Caco-2 (cell line): ENCODE results near the gene KNSTRN. TPM values are rescaled to one million over a fixed set of nuclear protein-coding genes. Genes with fewer than 3 reads are reported as not detected.

Experiments
- BruUV-seq: library from RNA; stranded (reverse); fragments of 400-500 nt; replicated peaks from 2 replicates; lab custom pipeline; 2021; lab: Mats Ljungman, UMichigan
- CTCF ChIA-PET: fragments of 300-600 bp; sonication (Branson Sonifier 250); formaldehyde crosslinking; loops from one replicate; lab custom pipeline; 2022; ENCODE audit warnings: antibody characterized with exemption; lab: Charles Lee
- POLR2A ChIA-PET: fragments of 300-600 bp; sonication (Branson Sonifier 250); formaldehyde crosslinking; loops from one replicate; lab custom pipeline; 2022; ENCODE audit warnings: antibody characterized with exemption; lab: Charles Lee
- DNase-seq, 2 experiments: peaks; one replicate each; pipeline versions ENCODE4 v3.0.0 to v3.0.0-alpha.2; 2020 to 2022
- H3K27me3 ChIP-seq: replicated peaks from 2 replicates; pipeline ENCODE4 v1.6.0; 2011; ENCODE audit warnings: low read length; ENCODE audit not compliant: control insufficient read depth, insufficient read depth
- H3K36me3 ChIP-seq: 2 replicates; pipeline ENCODE4 v1.5.1; 2011; ENCODE audit warnings: low read length; ENCODE audit not compliant: control insufficient read depth, insufficient read depth
- H3K4me1 ChIP-seq: fragments of 250-450 bp; sonication (Bioruptor Pico); 2 replicates; pipeline ENCODE4 v1.5.1; 2020; ENCODE audit warnings: mild to moderate bottlenecking
- H3K4me3 ChIP-seq: 2 replicates; pipeline ENCODE4 v1.5.1; 2011; ENCODE audit warnings: low read depth, mild to moderate bottlenecking, control low read depth, low read length
- H3K9me3 ChIP-seq: fragments of 250-450 bp; sonication (Bioruptor Pico); 2 replicates; pipeline ENCODE4 v1.5.1; 2020; ENCODE audit warnings: mild to moderate bottlenecking, moderate library complexity
- H3K27ac Mint-ChIP-seq: one replicate; pipeline ENCODE4 v1.8.0; 2022; ENCODE audit warnings: mixed read lengths; ENCODE audit not compliant: unreplicated experiment
- H3K27me3 Mint-ChIP-seq: one replicate; pipeline ENCODE4 v1.8.0; 2022; ENCODE audit warnings: mixed read lengths; ENCODE audit not compliant: insufficient read depth, unreplicated experiment
- H3K36me3 Mint-ChIP-seq: one replicate; pipeline ENCODE4 v1.8.0; 2022; ENCODE audit warnings: mild to moderate bottlenecking, mixed read lengths; ENCODE audit not compliant: insufficient read depth, unreplicated experiment
- H3K4me1 Mint-ChIP-seq: one replicate; pipeline ENCODE4 v1.8.0; 2022; ENCODE audit warnings: low read depth, mixed read lengths; ENCODE audit not compliant: unreplicated experiment
- H3K4me3 Mint-ChIP-seq: one replicate; pipeline ENCODE4 v1.8.0; 2022; ENCODE audit warnings: mild to moderate bottlenecking, moderate library complexity, mixed read lengths; ENCODE audit not compliant: unreplicated experiment
- H3K9me3 Mint-ChIP-seq: one replicate; pipeline ENCODE4 v1.8.0; 2022; ENCODE audit warnings: mixed read lengths; ENCODE audit not compliant: unreplicated experiment
- intact Hi-C: fragments of 100-400 bp; cut with micrococcal nuclease; formaldehyde crosslinking; loops from one replicate; pipeline ENCODE4 v1.10.0; 2022; ENCODE audit not compliant: unreplicated experiment
- total RNA-seq: library from RNA; stranded (reverse); gene quantifications from 2 replicates; pipeline ENCODE4 v1.2.3, GENCODE V29; 2022
- TF ChIP-seq, protein P1 (sequence below), 2 experiments: fragments of 200-600 bp in 1 of 2; IDR thresholded peaks; 1 replicate in 1 of 2; 2 replicates in 1 of 2; pipeline versions ENCODE4 v1.5.1 to v1.8.0; 2011 to 2022; ENCODE audit warnings: antibody characterized with exemption in 1 of 2, control low read depth in 1 of 2, inconsistent platforms in 1 of 2, low read depth in 1 of 2, low read length in 1 of 2, mild to moderate bottlenecking in 1 of 2, moderate library complexity in 1 of 2; ENCODE audit not compliant: insufficient read depth in 1 of 2, severe bottlenecking in 1 of 2, unreplicated experiment in 1 of 2

Gene KNSTRN
- total RNA-seq, 1 experiment from 2014 or later = 74.7 TPM

DNA sequence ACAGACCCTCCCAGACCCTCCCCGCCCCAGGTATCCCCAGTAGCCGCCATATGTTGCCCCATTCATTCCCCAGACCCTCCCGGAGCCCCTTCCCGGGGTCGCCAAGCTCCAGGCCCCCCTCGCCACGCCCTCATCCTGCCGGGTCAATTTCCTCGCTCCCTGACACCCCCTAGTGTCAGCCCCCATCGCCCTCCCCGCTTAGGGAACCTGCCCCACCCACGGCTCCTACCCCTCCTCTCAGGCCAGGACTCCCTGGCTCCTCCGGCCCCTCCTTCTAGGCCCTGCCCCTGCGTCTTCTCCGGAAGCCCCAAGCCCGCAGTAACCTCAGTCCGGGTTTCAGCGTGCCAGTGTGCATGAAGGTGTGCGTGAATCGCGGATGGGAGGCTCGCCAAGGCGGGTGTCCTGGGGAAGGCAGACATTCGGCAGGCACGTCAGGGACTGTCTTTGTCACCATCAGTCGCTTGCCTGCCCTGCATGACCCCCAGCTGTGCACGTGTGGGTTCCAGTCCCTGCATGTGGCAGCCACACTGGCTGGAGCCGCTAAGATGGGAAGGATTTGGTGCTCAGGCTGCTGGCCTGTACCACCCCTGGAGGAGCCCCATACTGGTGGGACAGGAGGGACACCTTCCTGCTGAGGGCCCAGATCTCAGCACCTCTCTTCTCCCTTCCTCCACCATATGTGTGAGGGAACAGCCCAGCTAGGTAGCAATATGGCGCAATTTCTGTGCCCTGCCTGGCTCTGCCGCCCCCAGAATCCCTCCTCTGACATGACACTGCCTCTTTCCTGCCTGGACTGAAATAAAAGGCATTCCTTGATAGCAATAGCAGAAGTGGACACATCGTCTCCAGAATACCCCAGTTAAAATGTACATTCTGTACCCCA, 23.8 kb upstream of the KNSTRN start:
- POLR2A ChIA-PET = interaction anchor here (0.5 to 0.7 kb wide), 2 partner anchors 12 to 129 kb away, joined by 4 to 8 read pairs; no protein-coding TSS in a partner anchor
- Histone ChIP-seq H3K27me3 (no peaks in the 10 kb centered on the region), H3K36me3 (no peaks in the 10 kb centered on the region), H3K9me3 (no peaks in the 10 kb centered on the region), H3K4me1 (peaks cover 23% of the 10 kb centered on the region), H3K4me3 (peak overlapping the region; percentile 64)
- TF ChIP-seq, protein P1, sequence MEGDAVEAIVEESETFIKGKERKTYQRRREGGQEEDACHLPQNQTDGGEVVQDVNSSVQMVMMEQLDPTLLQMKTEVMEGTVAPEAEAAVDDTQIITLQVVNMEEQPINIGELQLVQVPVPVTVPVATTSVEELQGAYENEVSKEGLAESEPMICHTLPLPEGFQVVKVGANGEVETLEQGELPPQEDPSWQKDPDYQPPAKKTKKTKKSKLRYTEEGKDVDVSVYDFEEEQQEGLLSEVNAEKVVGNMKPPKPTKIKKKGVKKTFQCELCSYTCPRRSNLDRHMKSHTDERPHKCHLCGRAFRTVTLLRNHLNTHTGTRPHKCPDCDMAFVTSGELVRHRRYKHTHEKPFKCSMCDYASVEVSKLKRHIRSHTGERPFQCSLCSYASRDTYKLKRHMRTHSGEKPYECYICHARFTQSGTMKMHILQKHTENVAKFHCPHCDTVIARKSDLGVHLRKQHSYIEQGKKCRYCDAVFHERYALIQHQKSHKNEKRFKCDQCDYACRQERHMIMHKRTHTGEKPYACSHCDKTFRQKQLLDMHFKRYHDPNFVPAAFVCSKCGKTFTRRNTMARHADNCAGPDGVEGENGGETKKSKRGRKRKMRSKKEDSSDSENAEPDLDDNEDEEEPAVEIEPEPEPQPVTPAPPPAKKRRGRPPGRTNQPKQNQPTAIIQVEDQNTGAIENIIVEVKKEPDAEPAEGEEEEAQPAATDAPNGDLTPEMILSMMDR (IDR thresholded peaks at IDR 0.05; ENCODE audit: insufficient read depth in 1 of 2, low read depth in 1 of 2, low read length in 1 of 2, severe bottlenecking in 1 of 2, unreplicated experiment in 1 of 2) = peak in 1 of 2 experiments; percentile 3
- peak overlapping the region; percentile 88 for H3K4me3 Mint-ChIP-seq
- H3K27me3 Mint-ChIP-seq = no peaks in the 10 kb centered on the region
- H3K9me3 Mint-ChIP-seq = no peaks in the 10 kb centered on the region
- DNase-seq = peak; percentile 56 to 58
- no peak overlapping the region for H3K27ac Mint-ChIP-seq
- CTCF ChIA-PET = interaction anchor here (1.4 kb wide), 1 partner anchor 14 kb away, joined by 4 read pairs; no protein-coding TSS in a partner anchor
- BruUV-seq = no TSS peak
- H3K36me3 Mint-ChIP-seq = peaks cover 9% of the 10 kb centered on the region
- peaks cover 35% of the 10 kb centered on the region for H3K4me1 Mint-ChIP-seq
- intact Hi-C loops = loop anchor here (1.0 kb wide), 1 partner anchor 12 kb away; no protein-coding TSS in a partner anchor

DNA sequence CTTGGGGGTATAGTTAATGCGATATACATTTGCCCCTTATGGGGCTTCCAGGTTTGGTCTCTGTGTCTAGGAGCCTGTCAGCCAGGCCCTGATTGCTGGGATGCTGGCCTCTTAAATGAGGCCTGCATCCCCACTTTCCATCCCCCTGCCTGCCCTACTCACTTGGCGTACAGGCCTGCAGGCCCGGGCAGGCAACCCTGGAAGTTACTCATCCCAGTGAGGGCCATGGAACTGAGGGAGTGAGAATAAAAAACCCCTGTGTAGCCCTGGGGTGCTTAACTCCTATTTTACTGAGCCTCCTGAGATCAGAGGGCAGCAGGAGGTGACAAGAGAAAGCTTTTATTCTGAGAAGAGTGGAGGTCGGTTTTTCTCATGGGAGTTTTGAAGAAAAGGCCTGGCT, 22.5 kb upstream of the KNSTRN start:
- Histone ChIP-seq H3K4me1 (peaks cover 12% of the 10 kb centered on the region), H3K36me3 (no peaks in the 10 kb centered on the region), H3K27me3 (no peaks in the 10 kb centered on the region), H3K4me3 (no peak overlapping the region), H3K9me3 (no peaks in the 10 kb centered on the region)
- Mint-ChIP-seq H3K9me3 (no peaks in the 10 kb centered on the region), H3K36me3 (peaks cover 7% of the 10 kb centered on the region), H3K27ac (no peak overlapping the region), H3K27me3 (no peaks in the 10 kb centered on the region), H3K4me3 (no peak overlapping the region), H3K4me1 (peaks cover 25% of the 10 kb centered on the region)
- DNase-seq = no peak
- POLR2A ChIA-PET = no interaction called here
- BruUV-seq = no TSS peak
- TF ChIP-seq, protein P1 (IDR thresholded peaks at IDR 0.05; ENCODE audit: insufficient read depth in 1 of 2, low read depth in 1 of 2, low read length in 1 of 2, severe bottlenecking in 1 of 2, unreplicated experiment in 1 of 2) = no peak
- intact Hi-C loops = no loop called here
- CTCF ChIA-PET = interaction anchor here (0.6 kb wide), 1 partner anchor 37 kb away, joined by 3 read pairs; no protein-coding TSS in a partner anchor

DNA sequence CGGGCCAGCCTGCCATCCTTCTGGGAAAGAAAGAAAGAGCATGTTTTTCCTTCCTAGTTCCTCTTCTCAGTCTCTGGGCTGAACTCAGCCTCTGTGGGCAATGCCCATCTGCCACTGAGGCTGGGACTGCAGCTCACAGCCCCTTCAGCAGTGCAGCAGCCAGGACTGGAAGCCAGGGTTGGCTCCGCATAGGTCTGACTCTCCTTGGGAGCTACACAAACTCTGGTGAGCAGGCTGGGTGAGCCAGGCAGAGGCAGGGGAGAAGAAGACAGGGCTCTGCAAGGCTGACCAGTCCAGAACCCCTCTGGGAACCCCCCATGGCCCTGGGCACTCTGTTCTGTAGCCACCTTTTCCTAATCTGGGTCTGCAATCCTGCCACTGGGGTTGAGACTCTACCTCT, 20.9 kb upstream of the KNSTRN start:
- no peak overlapping the region for H3K4me3 Mint-ChIP-seq
- no TSS peak for BruUV-seq
- ChIA-PET POLR2A (no interaction called here), CTCF (no interaction called here)
- no peaks in the 10 kb centered on the region for H3K36me3 Mint-ChIP-seq
- intact Hi-C loops = no loop called here
- H3K4me1 Mint-ChIP-seq = peaks cover 14% of the 10 kb centered on the region
- Histone ChIP-seq H3K4me3 (no peak overlapping the region), H3K27me3 (no peaks in the 10 kb centered on the region), H3K9me3 (no peaks in the 10 kb centered on the region), H3K36me3 (no peaks in the 10 kb centered on the region), H3K4me1 (peaks cover 12% of the 10 kb centered on the region)
- no peak overlapping the region for H3K27ac Mint-ChIP-seq
- no peak for DNase-seq
- TF ChIP-seq, protein P1 (IDR thresholded peaks at IDR 0.05; ENCODE audit: insufficient read depth in 1 of 2, low read depth in 1 of 2, low read length in 1 of 2, severe bottlenecking in 1 of 2, unreplicated experiment in 1 of 2) = no peak
- H3K27me3 Mint-ChIP-seq = no peaks in the 10 kb centered on the region
- H3K9me3 Mint-ChIP-seq = no peaks in the 10 kb centered on the region
